NCI-H2107 (cell line): ENCODE measurements around the gene GTSE1.
A peak's percentile ranks its signal among the peaks of the same experiment; 100 is the strongest.
"Not testable (repeated sequence)": the region's sequence is repeated elsewhere in the genome, so short reads cannot be mapped to it uniquely, and the experiment has no call there.

Experiments used
- DNase-seq: peaks from one replicate; lab custom pipeline; 2025; lab: John Stamatoyannopoulos, UW

The GTSE1 gene, protein sequence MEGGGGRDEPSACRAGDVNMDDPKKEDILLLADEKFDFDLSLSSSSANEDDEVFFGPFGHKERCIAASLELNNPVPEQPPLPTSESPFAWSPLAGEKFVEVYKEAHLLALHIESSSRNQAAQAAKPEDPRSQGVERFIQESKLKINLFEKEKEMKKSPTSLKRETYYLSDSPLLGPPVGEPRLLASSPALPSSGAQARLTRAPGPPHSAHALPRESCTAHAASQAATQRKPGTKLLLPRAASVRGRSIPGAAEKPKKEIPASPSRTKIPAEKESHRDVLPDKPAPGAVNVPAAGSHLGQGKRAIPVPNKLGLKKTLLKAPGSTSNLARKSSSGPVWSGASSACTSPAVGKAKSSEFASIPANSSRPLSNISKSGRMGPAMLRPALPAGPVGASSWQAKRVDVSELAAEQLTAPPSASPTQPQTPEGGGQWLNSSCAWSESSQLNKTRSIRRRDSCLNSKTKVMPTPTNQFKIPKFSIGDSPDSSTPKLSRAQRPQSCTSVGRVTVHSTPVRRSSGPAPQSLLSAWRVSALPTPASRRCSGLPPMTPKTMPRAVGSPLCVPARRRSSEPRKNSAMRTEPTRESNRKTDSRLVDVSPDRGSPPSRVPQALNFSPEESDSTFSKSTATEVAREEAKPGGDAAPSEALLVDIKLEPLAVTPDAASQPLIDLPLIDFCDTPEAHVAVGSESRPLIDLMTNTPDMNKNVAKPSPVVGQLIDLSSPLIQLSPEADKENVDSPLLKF

DNA sequence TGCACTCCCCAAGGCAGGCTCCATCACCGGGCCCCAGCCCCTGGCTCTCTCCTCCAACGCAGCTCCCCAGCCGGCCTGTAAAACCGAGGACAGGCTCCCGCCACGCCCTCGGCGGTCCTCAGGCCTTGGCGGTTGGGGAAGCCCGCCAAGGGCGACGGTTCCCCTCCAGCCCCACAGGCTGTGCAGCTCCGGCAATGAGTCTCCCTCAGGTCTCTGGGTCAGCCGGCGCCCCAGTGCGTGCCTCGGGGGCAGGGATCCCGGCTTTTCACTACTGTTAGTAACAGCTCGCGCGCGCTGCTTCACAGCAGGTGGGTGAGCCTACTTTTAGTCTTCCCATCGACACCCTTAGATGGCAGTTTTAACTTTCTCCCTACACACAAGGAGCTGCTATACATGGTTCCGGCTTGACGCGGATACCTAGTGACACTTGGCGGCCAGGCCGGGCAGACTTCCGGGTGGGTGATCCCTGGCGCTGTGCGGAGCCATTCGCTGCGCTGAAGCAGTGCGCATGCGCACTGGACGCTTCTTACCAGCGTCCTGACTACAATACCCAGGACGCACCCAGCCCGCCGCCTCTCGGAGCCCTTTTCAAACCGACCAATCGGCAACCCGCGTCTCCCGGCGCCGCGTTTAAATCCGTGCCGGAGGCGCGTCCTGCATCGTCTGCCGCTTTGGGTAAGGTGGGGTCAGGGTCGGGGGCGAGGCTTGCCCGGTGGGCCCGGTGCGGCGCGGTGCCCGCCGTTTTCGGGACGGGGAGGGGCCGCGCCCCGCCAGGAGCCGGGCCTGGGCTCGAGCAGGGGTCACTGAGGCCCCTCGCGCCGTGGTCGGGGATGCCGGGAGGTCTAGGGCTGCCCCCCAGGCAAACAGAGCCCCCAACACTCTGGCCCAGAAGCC, at the start of gene GTSE1:
GTSE1 (plus strand) TSS at position 614 of the 894 bp plus-strand sequence. CDS start 531 bp downstream, outside the sequence.
- peak; percentile 97 for DNase-seq

DNA sequence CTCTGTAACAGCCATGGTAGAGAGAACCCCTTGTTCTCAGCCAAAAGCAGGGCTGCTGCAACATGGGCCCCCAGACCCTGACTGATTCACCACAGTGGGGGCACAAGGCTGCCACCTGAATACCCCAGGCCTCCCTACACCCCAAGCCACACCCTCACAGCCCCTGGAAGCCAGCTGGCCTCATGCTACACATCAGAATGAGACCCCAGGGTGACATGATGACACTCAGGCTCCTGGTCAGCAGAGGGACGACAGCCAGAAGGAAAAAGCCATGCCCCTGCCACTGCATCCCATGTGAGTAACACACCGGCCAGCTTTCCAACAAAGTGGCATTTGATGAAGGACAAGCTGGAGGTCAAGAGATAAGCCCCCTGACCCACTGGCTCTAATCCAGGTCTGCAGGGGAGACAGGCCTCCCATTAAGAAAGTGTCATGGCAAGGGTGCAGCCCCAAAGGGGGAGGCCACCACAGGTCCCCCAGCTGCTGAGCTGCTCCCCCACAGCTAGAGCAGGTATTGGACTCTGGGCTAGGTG, 49.2 kb upstream of the GTSE1 start:
- no peak for DNase-seq

DNA sequence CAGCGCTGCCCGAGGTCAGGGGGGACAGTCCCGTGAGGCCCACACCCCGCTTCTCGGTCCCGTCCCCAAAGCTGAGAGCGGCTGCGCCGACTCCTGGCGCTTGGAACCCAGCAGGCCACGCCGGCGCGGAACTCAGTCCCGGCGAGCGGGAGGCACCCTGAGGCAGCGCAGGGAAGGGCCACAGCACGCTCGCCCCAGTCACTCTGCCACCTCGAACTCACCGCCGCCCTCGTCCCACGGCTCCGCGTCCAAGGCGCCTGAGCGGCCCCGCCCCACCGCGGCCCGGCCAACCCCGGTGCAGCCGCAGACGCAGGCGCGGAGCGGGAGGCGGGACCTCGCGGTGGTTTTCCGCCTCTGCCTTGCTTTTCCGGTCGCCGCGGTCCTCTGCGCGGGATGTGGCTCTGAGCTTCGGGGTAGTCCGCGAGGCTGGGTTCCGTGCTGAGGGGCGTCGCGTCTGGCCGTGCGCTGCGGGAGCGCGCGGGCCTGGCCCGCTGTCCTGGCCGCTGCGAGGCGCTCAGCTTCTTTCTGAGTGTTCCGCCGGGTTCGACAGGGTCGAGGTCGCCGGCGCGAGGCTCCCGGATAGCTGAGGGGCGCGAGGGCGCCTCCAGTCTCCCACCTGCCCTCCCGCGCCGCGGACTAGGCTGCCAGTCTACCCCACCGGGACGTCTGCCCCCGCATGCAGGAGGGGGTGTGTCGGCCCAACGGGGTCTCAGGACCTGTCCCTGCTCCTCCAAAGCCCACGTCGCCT, 46.5 kb upstream of the GTSE1 start, which contains the start of gene CDPF1:
CDPF1 (minus strand) TSS at position 259 of the 748 bp plus-strand sequence. CDS start 2,009 bp downstream, outside the sequence.
- peak; percentile 73 for DNase-seq

DNA sequence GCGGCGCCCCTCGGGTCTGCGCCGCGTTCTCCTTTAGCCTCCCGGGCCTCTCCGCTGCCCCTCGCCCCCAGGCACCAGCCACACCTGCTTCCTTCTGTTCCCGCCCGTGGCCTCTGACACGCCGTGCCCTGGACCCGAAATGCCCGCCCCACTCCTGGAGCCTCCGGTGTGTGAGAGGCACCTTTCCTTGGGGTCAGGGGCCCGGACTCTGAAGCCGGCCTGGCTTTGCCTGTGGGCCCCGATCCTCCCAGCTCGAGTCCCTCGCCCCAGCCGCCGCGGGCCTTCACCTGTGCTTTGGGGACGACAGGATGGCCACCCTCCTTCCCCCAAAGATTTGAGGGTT, 45.9 kb upstream of the GTSE1 start:
- no peak for DNase-seq

DNA sequence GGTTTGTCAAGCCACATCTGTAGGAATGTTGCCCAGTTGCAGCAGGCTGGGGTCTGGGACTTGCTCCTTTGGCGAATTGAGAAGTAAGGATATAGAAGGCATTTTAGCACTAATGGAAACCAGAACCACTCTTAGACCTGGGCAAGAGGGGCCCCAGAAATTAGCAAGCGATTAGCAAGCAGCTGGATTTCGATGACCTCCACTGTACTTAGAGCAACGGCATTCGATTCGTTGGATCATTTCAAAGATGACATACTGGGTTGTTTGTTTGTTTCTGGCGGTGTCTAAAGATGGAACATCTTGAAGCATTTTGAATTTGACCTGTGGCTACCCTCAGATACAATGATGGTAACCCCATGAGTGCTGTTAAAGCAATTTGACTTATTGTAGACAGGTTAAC, 45.4 kb upstream of the GTSE1 start:
- DNase-seq, result no peak

DNA sequence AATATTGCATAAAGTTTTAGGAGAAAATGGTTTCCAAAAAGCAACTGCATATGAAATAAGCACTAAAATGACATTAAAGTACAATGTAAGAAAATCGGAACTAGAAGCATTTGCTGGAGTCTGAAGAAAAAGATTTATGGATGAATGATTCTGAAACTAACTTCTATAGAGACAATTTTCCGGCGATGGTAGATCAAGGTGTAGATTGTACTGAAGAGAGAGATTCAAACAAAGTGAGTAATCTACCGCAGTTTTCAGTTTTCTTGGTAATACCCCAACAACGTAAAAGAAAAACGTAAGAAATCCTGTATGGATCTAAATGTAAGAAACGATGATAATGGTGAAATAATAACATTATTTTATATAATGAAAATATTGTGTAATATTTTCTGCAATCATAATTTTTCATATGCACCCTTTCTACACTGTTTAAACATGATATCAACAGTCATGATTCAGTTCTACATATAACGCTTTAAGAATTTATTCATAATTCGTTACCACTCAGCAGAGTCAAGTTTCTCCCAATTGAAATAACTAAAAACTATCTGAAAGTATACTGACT, 44.8 kb upstream of the GTSE1 start:
- no peak for DNase-seq

DNA sequence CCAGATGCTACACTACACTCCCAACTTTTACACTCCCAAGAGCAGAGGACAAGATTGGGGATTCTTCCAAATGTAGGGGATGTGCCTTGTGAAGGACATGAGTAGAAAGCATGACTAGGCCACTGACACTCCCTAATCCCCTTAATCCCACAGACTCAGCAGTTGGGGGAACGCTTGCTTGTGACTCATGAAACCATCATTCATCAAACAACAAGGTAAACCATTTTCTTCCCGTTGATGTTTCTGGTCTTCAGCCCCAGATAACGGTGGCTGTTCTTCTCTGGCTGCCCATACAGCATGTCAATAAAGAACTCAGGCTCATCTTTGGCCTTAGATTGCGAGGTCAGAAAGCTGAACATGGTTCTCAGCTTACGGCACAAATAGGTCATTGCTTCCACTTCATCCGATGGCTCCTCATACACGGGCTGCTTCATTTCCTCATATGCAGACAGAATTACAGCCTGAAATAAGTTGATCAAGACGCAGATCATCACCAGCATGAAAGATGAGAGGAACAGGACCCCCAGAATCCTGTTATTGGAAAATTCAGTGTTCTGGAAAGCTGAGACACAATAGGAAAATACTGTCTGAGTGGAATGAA, 40.2 kb upstream of the GTSE1 start:
- no peak for DNase-seq

DNA sequence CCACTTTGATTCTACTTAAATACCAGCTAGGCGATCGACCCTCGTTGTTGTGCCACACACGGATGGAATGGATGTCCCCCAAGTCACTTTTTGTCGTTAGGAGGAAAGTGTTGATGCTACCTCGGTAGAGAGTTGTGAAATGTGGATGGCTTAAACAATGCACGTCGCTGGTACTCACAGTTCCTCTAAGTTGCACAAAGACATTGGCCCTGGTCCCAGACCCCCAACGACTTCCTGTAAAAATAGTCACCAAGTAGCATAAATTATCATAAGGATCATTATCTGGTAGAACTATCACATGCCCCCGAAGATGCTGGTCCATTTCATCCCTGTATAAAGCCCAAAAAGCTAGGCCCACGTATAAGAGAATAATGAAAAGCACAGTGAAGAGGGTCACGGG, 37.3 kb upstream of the GTSE1 start:
- no peak for DNase-seq

DNA sequence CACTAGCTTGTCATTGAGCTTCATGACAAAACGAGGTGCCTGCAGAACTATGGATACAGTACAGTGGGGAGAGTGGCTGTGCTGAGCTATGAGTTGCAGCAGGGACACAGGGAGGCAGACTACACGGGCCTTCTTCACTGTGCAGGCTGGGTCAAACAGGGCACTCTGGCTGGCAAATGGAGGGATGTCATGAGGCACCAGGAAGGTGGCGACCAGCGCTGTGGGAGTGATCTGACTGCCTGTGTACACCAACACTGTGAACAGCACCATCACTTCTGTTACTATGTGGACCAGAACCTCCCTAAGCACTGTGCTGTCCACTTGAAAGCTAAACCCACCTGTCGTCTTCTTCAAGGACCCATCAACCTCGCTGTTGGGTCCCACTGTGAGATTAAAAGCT, 36.6 kb upstream of the GTSE1 start:
- DNase-seq, result no peak

DNA sequence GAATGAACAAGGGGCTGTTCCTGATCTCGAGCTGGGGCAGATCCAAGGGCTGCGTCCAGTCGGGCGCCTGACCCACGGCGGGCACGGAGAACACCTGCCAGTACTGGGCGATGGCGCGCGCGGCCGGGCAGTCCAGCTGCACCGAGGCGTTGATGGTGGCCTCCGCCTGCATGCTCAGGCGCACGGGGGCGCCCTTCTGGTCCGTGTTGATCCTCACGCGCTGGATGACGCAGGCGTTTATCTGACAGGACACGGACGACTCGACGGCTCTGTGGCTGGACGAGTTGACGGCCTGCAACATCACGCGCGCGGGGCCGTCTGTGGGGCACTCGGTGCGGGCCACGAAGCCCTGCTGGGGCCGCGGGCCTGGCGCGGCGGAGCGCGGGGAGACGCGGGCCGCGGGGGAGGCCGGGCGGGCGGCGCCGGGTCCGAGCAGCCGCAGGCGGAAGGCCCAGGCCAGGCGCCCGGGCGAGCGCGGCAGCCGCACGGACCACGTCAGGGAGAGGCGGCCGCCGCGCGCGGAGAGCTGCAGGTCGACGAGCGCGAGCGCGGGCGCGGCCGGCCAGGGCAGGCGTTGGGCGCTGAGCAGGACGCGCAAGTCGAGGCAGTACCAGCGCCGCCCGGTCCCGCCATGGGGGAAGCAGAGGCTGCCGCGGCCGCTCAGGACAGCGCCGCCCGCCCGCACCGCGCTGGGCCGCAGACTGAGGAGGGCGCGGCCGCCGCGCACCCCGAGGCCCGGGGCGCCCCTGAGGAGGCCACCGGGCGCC, 34.0 kb upstream of the GTSE1 start:
- no peak for DNase-seq

DNA sequence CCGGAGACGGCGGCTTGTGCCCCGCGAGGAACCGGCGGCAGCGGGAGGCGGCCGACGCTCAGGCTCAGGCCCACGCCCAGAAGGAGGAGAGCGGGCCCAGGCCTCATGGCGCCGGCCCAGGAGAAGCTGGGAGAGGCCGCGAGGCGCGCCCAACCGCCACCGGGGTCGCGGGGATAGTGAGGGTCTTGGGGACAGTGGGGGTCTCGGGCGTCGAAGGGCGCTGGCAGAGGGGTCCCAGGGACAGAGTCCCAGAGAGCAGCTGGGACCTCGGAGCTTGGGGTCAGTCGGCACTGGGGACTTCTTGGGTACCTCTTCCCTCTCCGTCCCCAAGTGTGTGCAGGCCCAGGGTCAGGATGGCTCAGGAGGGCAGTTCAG, 33.5 kb upstream of the GTSE1 start, which contains the start of gene PKDREJ:
PKDREJ (minus strand) TSS at position 128 of the 375 bp plus-strand sequence; CDS start at position 107, 21 bp downstream.
- DNase-seq, result no peak

DNA sequence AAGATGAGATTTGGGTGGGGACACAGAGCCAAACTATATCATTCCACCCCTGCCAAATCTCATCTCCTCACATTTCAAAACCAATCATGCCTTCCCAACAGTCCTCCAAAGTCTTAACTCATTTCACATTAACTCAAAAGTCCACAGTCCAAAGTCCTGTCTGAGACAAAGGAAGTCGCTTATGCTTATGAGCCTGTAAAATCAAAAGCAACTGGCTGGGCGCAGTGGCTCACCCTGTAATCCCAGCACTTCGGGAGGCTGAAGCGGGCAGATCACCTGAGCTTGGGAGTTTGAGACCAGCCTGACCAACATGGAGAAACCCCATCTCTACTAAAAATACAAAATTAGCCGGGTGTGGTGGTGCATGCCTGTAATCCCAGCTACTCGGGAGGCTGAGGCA, 32.1 kb upstream of the GTSE1 start:
- DNase-seq, result not testable (repeated sequence)

DNA sequence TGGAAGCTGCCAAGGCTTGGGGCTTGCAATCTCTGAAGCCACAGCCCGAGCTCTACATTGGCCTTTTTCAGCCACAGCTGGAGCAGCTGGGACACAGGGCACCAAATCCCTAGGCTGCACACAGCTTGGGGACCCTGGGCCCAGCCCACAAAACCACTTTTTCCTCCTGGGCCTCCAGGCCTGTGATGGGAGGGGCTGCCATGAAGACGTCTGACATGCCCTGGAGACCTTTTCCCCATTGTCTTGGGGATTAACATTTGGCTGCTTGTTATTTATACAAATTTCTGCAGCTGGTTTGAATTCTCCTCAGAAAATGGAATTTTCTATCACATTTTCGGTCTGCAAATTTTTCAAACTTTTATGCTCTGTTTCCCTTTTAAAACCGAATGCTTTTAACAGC, 31.0 kb upstream of the GTSE1 start:
- DNase-seq, result not testable (repeated sequence)

DNA sequence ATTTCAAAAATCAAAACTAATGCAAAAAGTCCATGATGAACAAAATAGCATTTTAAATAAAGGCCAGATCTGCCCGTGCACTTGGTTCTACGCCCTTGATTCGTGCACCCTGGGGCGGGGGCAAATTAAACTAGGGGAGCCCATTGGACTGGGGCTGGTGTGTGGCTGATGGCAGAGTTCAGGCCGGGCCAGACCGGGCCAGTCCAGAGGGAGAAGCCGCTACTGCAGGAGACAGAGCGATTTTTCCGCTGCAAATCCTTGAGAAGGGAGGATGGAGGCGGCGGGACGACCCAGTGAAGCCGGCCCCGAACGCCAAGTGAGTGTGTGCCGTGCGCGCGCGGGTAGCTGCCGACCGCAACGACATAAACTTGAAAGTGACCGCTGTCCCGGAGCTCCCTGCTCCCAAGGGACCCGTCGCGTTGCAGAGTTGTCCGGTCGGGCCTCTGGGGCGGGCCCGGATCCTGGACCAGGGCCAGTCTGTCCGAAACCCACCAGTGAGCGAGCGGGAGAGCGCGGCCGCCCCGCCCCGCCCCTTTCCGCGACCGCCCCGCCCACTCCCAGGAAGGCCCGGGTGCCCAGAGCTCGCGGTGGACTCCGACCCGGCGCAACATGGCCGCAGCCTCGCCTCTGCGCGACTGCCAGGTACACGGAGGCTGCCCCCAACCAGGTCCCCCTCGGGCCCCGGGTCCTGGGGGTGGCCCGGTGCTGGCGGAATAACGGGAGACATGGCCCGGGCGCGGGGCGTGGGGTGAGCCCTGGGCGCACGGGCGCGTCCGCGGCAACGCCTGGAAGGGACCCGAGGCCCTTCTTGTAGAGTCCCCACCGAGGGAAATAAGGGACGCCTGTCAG, 29.0 kb upstream of the GTSE1 start, which contains the start of gene TTC38:
TTC38 (plus strand) TSS at position 578 of the 849 bp plus-strand sequence; CDS start at position 610, 32 bp downstream.
- no peak for DNase-seq

DNA sequence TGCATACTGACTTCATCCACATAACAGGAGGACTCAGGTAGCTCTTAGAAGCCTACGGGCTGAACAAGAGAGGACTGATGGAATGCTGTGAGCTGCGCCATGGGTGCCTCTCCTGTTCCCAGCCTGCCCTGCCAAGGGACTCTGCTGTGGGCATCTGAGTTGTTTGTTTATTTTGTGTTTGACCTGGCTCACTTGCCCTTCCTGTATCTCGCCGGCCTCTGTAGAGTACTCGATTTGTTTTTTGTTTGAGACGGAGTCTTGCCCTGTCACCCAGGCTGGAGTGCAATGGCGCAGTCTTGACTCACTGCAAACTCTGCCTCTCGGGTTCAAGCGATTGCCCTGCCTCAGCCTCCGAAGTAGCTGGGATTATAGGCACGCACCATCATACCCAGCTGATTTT, 27.1 kb upstream of the GTSE1 start:
- no peak for DNase-seq

DNA sequence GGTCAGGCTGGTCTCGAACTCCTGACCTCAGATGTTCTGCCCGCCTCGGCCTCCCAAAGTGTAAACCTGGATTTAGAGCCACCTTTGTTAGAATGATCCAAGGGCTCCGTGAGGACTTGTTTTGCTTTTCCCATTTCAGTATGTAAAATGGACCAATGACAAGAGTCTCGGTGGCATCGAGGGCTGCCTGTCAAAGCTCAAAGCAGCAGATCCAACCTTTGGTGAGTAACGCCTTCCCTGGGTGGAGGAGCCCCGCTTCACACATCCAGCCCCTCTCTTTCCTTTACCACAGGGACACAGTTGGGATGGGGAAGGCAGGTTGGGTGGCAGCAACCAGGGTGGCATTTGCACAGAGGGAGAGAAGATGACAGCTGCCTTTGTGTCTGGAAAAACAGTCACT, 24.5 kb upstream of the GTSE1 start:
- no peak for DNase-seq

DNA sequence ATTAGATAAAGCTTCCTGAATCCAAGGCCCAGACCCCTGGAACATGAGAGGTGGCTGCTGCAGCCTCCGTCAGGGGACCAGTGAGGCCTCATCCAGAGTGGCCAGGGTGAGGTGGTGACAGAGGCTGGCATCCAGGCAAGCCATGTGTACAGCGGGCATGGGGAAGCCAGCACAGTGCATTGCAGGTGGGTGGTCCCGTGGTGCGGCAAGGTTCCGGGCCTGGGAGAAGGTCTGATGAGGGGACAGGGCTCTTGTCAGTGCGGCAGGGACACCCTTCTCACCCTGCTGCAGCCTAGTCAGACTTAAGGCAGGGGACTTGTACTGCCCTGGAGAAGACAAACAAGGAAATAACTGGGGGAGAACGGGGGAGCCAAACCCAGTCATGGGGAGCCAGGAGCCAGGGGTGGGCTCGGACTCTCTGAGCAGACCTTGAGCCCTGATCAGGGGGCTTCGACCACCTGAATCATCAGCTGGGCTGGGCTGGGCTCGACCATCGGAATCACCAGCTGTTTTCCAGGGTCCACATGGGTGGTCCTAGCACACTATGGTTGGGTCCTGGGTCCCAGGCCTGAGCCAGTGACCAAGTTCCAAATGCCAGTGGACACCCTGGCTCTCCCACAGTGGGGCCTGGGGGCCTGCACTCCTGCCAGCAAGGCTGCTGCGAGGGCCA, 23.8 kb upstream of the GTSE1 start:
- no peak for DNase-seq
